Activated CD8-positive, alpha-beta T cell treated with anti-CD3 and anti-CD28 coated beads, Interleukin-2, amount 10 ng/mL, durations not matched to agents 7 days and 5 days (primary cell): ENCODE measurements around the gene EIF2B1. TPM values are rescaled to one million over a fixed set of nuclear protein-coding genes. Genes with fewer than 3 reads are reported as not detected.
"Not testable (repeated sequence)": the region's sequence is repeated elsewhere in the genome, so short reads cannot be mapped to it uniquely, and the experiment has no call there.

Source experiments
- ATAC-seq: fragments of 150-1000 bp; cut with Tn5 transposase; one replicate; pipeline ENCODE4 v1.10.0; 2021; ENCODE audit warnings: moderate library complexity
- CTCF ChIA-PET: fragments of 350-600 bp; sonication (Branson Sonifier 250); formaldehyde crosslinking; loops from one replicate; lab custom pipeline; 2021; ENCODE audit warnings: antibody characterized with exemption; lab: Charles Lee
- POLR2A ChIA-PET: fragments of 350-600 bp; sonication (Branson Sonifier 250); formaldehyde crosslinking; loops from one replicate; lab custom pipeline; 2021; ENCODE audit warnings: antibody characterized with exemption; lab: Charles Lee
- DNase-seq: peaks from one replicate; pipeline ENCODE4 v3.0.0-alpha.2; 2020
- H3K27ac Mint-ChIP-seq: one replicate; pipeline ENCODE4 v1.8.0; 2021; ENCODE audit warnings: mild to moderate bottlenecking, mixed read lengths
- H3K27me3 Mint-ChIP-seq: one replicate; pipeline ENCODE4 v1.8.0; 2021; ENCODE audit warnings: low read depth, mixed read lengths
- H3K36me3 Mint-ChIP-seq: one replicate; pipeline ENCODE4 v1.8.0; 2021; ENCODE audit warnings: low read depth, mixed read lengths
- H3K4me1 Mint-ChIP-seq: one replicate; pipeline ENCODE4 v1.8.0; 2021; ENCODE audit warnings: low read depth, mixed read lengths
- H3K4me3 Mint-ChIP-seq: one replicate; pipeline ENCODE4 v1.8.0; 2021; ENCODE audit warnings: mild to moderate bottlenecking, mixed read lengths
- H3K9me3 Mint-ChIP-seq: one replicate; pipeline ENCODE4 v1.8.0; 2022; ENCODE audit warnings: mixed read lengths; ENCODE audit not compliant: insufficient read depth
- total RNA-seq, 2 experiments: library from RNA; stranded (reverse); gene quantifications; one replicate each; pipeline ENCODE4 v1.2.3, GENCODE V29; 2021

Gene EIF2B1
- total RNA-seq, 2 experiments from 2014 or later, result 70.2 to 73.6 TPM

- POLR2A ChIA-PET, result no interaction called here
- no peak overlapping the region for H3K27ac Mint-ChIP-seq
- peaks cover 16% of the 10 kb centered on the region for H3K4me1 Mint-ChIP-seq
- H3K27me3 Mint-ChIP-seq, result no peaks in the 10 kb centered on the region
- no peaks in the 10 kb centered on the region for H3K9me3 Mint-ChIP-seq
- ATAC-seq, result no peak
- H3K36me3 Mint-ChIP-seq, result peaks cover 57% of the 10 kb centered on the region
- CTCF ChIA-PET, result no interaction called here
- no peak overlapping the region for H3K4me3 Mint-ChIP-seq
- DNase-seq, result no peak
These were observed 36.4 kb downstream of the EIF2B1 start for GRCh38 chr12:123597100-123597499.

GRCh38 chr12:123595729-123596128, 37.8 kb downstream of the EIF2B1 start:
- peak overlapping the region; percentile 39 for H3K27ac Mint-ChIP-seq
- ChIA-PET CTCF (no interaction called here), POLR2A (no interaction called here)
- DNase-seq (no peak), ATAC-seq (no peak)
- peaks cover 17% of the 10 kb centered on the region for H3K4me1 Mint-ChIP-seq
- no peaks in the 10 kb centered on the region for H3K27me3 Mint-ChIP-seq
- peaks cover 61% of the 10 kb centered on the region for H3K36me3 Mint-ChIP-seq
- H3K9me3 Mint-ChIP-seq, result no peaks in the 10 kb centered on the region
- H3K4me3 Mint-ChIP-seq, result no peak overlapping the region

DNA sequence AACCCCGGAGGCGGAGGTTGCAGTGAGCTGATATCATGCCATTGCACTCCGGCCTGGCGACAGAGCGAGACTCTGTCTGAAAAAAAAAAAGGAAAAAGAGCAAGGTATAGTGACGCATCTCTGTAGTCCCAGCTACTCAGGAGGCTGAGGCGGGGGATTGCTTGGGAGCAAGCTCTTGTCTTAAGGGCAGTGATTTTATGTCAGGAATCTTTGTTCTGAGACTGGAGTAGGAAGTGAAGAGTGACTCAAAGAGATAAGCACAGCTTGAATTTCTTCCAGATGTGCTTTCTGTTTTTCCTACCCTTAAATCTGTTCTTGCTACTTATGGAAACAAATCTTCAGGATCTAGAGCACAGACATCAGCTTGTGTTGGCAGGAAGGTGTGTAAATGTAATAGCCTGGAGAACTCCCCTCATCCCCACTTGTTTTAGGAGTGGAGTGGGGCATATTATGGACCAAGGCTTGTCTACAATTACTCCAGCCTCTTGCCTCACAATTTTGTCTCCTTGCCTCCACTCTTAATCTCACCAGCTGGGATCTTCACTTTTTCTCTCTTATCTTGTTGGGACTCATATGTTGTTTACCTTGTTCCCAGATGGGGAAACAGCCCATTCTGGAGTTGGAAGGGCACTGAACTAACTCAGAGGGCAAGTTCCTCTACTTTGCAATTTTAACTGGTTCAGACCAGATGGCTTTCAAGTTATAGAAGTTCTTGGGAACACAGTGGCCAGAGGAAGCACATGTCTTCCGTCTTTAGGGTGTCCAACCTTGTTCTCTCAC, 41.6 kb downstream of the EIF2B1 start:
- ATAC-seq (no peak), DNase-seq (no peak)
- POLR2A ChIA-PET, result interaction anchor here (3.1 kb wide), 1 partner anchor 10 kb away, joined by 12 read pairs; the partner anchor contains the start of gene DDX55
- Mint-ChIP-seq H3K36me3 (peaks cover 68% of the 10 kb centered on the region), H3K4me3 (no peak overlapping the region), H3K27me3 (no peaks in the 10 kb centered on the region), H3K27ac (no peak overlapping the region), H3K9me3 (no peaks in the 10 kb centered on the region), H3K4me1 (peaks cover 24% of the 10 kb centered on the region)
- CTCF ChIA-PET, result interaction anchor here (1.0 to 1.7 kb wide), 3 partner anchors 10 to 12 kb away, joined by 4 to 7 read pairs (median 4); partner anchors contain the start of gene DDX55

DNA sequence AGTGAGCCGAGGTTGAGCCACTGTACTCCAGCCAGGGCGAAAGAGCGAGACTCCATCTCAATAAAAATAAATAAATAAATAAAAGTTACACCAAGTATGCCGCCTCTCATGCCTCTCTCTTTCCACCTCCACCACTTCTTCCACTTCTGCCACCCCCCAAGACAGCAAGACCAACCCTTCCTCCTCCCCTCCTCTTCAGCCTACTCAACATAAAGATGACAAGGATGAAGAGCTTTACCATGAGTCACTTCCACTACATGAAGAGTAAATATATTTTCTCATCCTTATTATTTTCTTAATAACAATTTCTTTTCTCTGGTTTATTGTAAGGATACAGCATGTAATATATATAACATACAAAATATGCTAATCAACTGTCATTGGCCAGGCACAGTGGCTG, 52.7 kb downstream of the EIF2B1 start:
- Mint-ChIP-seq H3K4me3 (no peak overlapping the region), H3K9me3 (no peaks in the 10 kb centered on the region), H3K27ac (no peak overlapping the region), H3K36me3 (peaks cover 3% of the 10 kb centered on the region), H3K27me3 (no peaks in the 10 kb centered on the region), H3K4me1 (peaks cover 17% of the 10 kb centered on the region)
- DNase-seq (no peak), ATAC-seq (no peak)
- ChIA-PET CTCF (interaction anchor here (1.3 kb wide), 1 partner anchor 42 kb away, joined by 3 read pairs; no protein-coding TSS in a partner anchor), POLR2A (no interaction called here)

GRCh38 chr12:123578829-123579228, 54.7 kb downstream of the EIF2B1 start:
- not testable (repeated sequence) for H3K9me3 Mint-ChIP-seq, ATAC-seq, H3K27me3 Mint-ChIP-seq, H3K4me1 Mint-ChIP-seq, DNase-seq, H3K27ac Mint-ChIP-seq, H3K4me3 Mint-ChIP-seq, H3K36me3 Mint-ChIP-seq
- CTCF ChIA-PET, result interaction anchor here (0.9 kb wide), 1 partner anchor 341 kb away, joined by 3 read pairs; no protein-coding TSS in a partner anchor
- POLR2A ChIA-PET, result interaction anchor here (0.6 kb wide), 2 partner anchors 363 to 849 kb away, joined by 3 to 4 read pairs; no protein-coding TSS in a partner anchor

DNA sequence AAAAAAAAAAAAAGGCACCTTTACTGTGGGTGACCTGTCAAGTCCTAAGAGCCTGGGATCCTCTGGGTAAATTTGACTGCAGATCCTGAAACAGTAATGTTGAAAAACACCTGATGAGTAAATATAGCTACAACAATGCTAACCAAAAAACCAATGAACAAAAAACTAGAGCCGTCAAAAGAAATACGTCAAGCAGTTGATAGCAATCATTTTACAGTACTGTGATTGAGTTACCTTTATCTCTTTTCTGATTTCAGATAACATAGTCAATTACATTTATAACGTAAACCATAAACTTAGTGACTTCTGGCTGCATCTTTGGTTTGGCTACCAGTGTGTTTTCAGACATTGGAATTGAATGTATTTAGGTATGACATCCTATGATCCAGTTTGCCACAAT, 55.2 kb downstream of the EIF2B1 start:
- CTCF ChIA-PET, result no interaction called here
- Mint-ChIP-seq H3K4me1 (peaks cover 10% of the 10 kb centered on the region), H3K36me3 (peaks cover 5% of the 10 kb centered on the region), H3K27ac (no peak overlapping the region), H3K4me3 (no peak overlapping the region), H3K9me3 (no peaks in the 10 kb centered on the region), H3K27me3 (no peaks in the 10 kb centered on the region)
- ATAC-seq (no peak), DNase-seq (no peak)
- POLR2A ChIA-PET, result interaction anchor here (0.6 kb wide), 2 partner anchors 362 to 849 kb away, joined by 3 to 4 read pairs; no protein-coding TSS in a partner anchor

DNA sequence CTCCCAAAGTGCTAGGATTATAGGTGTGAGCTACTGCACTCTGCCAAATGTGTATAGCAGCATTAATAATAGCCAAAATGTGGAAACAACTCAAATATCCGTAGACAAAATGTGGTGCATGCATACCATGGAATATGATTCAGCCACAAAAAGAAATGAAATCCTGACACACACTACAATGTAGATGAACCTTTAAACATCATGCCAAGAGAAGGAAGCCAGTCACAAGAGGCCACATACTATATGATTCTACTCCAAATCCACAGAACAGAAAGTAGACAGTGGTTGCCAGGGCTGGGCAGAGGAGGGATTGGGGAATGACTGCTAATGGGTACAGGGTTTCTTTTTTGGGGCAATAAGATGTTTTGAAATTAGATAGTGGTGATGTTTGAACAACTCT, 56.9 kb downstream of the EIF2B1 start:
- ATAC-seq (no peak), DNase-seq (no peak)
- no peaks in the 10 kb centered on the region for H3K4me1 Mint-ChIP-seq
- H3K27ac Mint-ChIP-seq, result no peak overlapping the region
- no peak overlapping the region for H3K4me3 Mint-ChIP-seq
- ChIA-PET POLR2A (no interaction called here), CTCF (no interaction called here)
- no peaks in the 10 kb centered on the region for H3K27me3 Mint-ChIP-seq
- no peaks in the 10 kb centered on the region for H3K9me3 Mint-ChIP-seq
- H3K36me3 Mint-ChIP-seq, result peaks cover 5% of the 10 kb centered on the region

DNA sequence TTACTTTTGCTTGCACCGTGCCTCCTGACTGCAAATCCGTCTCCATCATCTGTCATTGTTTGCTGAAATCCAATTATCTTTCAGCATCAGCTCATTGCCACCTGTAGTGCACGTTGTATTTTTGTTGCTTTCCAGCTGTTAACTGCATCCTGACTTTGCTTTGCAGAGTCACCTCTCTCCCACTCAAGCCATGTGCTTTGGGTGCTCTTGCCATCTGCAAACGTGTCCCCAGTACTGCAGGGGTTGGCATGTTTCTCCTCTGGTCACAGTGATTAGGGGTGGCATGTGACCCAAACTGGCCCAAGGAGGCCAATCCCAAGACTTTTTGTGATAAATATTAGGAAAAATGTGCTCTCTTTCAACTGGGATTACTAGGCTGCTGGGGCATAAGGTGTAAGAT, 59.6 kb downstream of the EIF2B1 start:
- no peak overlapping the region for H3K27ac Mint-ChIP-seq
- H3K4me1 Mint-ChIP-seq, result peaks cover 7% of the 10 kb centered on the region
- peaks cover 3% of the 10 kb centered on the region for H3K27me3 Mint-ChIP-seq
- peaks cover 5% of the 10 kb centered on the region for H3K36me3 Mint-ChIP-seq
- no peaks in the 10 kb centered on the region for H3K9me3 Mint-ChIP-seq
- H3K4me3 Mint-ChIP-seq, result no peak overlapping the region
- ATAC-seq, result no peak
- CTCF ChIA-PET, result interaction anchor here (1.1 kb wide), 1 partner anchor 8 kb away, joined by 6 read pairs; no protein-coding TSS in a partner anchor
- POLR2A ChIA-PET, result interaction anchor here (1.1 kb wide), 1 partner anchor 400 kb away, joined by 3 read pairs; no protein-coding TSS in a partner anchor
- DNase-seq, result no peak

- H3K9me3 Mint-ChIP-seq, result no peaks in the 10 kb centered on the region
- H3K4me1 Mint-ChIP-seq, result peaks cover 7% of the 10 kb centered on the region
- no peak overlapping the region for H3K4me3 Mint-ChIP-seq
- ChIA-PET POLR2A (no interaction called here), CTCF (interaction anchor here (1.0 kb wide), 1 partner anchor 11 kb away, joined by 3 read pairs; no protein-coding TSS in a partner anchor)
- peaks cover 5% of the 10 kb centered on the region for H3K36me3 Mint-ChIP-seq
- H3K27ac Mint-ChIP-seq, result no peak overlapping the region
- no peak for ATAC-seq
- H3K27me3 Mint-ChIP-seq, result peaks cover 3% of the 10 kb centered on the region
- no peak for DNase-seq
These were observed 61.1 kb downstream of the EIF2B1 start for GRCh38 chr12:123572391-123572790.

GRCh38 chr12:123571343-123571813, 62.1 kb downstream of the EIF2B1 start:
- POLR2A ChIA-PET, result interaction anchor here (0.7 kb wide), 1 partner anchor 48 kb away, joined by 3 read pairs; no protein-coding TSS in a partner anchor
- Mint-ChIP-seq H3K4me1 (peaks cover 7% of the 10 kb centered on the region), H3K4me3 (no peak overlapping the region), H3K27ac (no peak overlapping the region), H3K27me3 (peaks cover 3% of the 10 kb centered on the region), H3K9me3 (no peaks in the 10 kb centered on the region), H3K36me3 (peaks cover 2% of the 10 kb centered on the region)
- CTCF ChIA-PET, result no interaction called here
- ATAC-seq, result no peak
- no peak for DNase-seq
